Measurements from ENCODE around the gene CAPZB. TPM values are rescaled to one million over a fixed set of nuclear protein-coding genes. Genes with fewer than 3 reads are reported as not detected.

The CAPZB gene
- total and polyA plus RNA-seq, 2 donors = 136 to 255 TPM

GRCh38 chr1:19493547-19493946, 8.2 kb upstream of the CAPZB start:
- H3K36me3 ChIP-seq (ENCODE audit: control insufficient read depth in 2 of 2, insufficient read depth in 2 of 2, low read length in 1 of 2) = peaks cover 0 to 3% of the 10 kb centered on the region in 2 donors
- no peak overlapping the region for H3K27ac ChIP-seq (ENCODE audit: low read depth in 1 of 2, low read length in 1 of 2)
- DNase-seq (ENCODE audit: low read depth in 6 of 9, low spot score in 9 of 9) = no peak
- H3K27me3 ChIP-seq (ENCODE audit: control insufficient read depth in 2 of 2, insufficient read depth in 1 of 2, low read length in 1 of 2) = no peaks in the 10 kb centered on the region
- no peaks in the 10 kb centered on the region for H3K9me3 ChIP-seq (ENCODE audit: control insufficient read depth in 2 of 2, insufficient read depth in 1 of 2, low read length in 1 of 2)
- H3K4me3 ChIP-seq (ENCODE audit: low read length in 2 of 2) = no peak overlapping the region
- peaks cover 0 to 4% of the 10 kb centered on the region in 2 donors for H3K4me1 ChIP-seq (ENCODE audit: control insufficient read depth in 2 of 2, insufficient read depth in 2 of 2, low read length in 2 of 2)
- whole genome bisulfite sequencing = 94% methylated on average over 2 of the region's 2 CpGs

DNA sequence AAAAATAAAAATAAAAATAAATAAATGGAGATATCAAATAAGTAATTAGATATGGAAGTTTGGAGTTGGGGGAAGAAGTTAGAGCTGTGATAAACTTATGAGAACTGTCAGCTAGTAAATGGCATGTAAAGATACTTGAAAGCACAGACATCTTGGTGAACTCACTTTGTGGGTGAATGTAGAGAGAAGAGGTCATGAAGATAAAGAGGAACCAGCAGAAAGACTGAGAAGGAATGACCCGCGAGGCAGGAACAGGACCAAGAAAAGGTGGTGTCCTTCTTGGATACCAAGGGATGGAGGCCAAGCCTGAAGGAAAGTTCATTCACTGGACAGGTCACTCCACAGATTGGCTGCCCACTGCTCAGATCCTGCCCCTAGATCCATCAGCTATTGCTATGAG, 4.7 kb upstream of the CAPZB start:
- H3K36me3 ChIP-seq (ENCODE audit: control insufficient read depth in 2 of 2, insufficient read depth in 2 of 2, low read length in 1 of 2) = peaks cover 0 to 3% of the 10 kb centered on the region in 2 donors
- H3K4me3 ChIP-seq (ENCODE audit: low read length in 2 of 2) = no peak overlapping the region
- H3K9me3 ChIP-seq (ENCODE audit: control insufficient read depth in 2 of 2, insufficient read depth in 1 of 2, low read length in 1 of 2) = no peaks in the 10 kb centered on the region
- H3K27ac ChIP-seq (ENCODE audit: low read depth in 1 of 2, low read length in 1 of 2) = no peak overlapping the region
- 98% methylated on average over 2 of the region's 2 CpGs for WGBS
- peaks cover 7 to 15% of the 10 kb centered on the region in 2 donors for H3K4me1 ChIP-seq (ENCODE audit: control insufficient read depth in 2 of 2, insufficient read depth in 2 of 2, low read length in 2 of 2)
- DNase-seq (ENCODE audit: low read depth in 6 of 9, low spot score in 9 of 9) = no peak
- H3K27me3 ChIP-seq (ENCODE audit: control insufficient read depth in 2 of 2, insufficient read depth in 1 of 2, low read length in 1 of 2) = no peaks in the 10 kb centered on the region

GRCh38 chr1:19488136-19488535, 2.8 kb upstream of the CAPZB start:
- H3K27ac ChIP-seq (ENCODE audit: low read depth in 1 of 2, low read length in 1 of 2) = no peak overlapping the region

GRCh38 chr1:19484798-19485361, 459 bp downstream of the CAPZB start:
- H3K36me3 ChIP-seq (ENCODE audit: control insufficient read depth in 2 of 2, insufficient read depth in 2 of 2, low read length in 1 of 2) = peaks cover 19 to 26% of the 10 kb centered on the region in 2 donors
- under 1% methylated on average over 29 of the region's 29 CpGs for WGBS
- H3K27ac ChIP-seq (ENCODE audit: low read depth in 1 of 2, low read length in 1 of 2) = peak overlapping the region; percentile 87 to 92
- H3K4me3 ChIP-seq (ENCODE audit: low read length in 2 of 2) = peak overlapping the region; percentile 87 to 99
- H3K9me3 ChIP-seq (ENCODE audit: control insufficient read depth in 2 of 2, insufficient read depth in 1 of 2, low read length in 1 of 2) = no peaks in the 10 kb centered on the region
- peaks cover 37 to 59% of the 10 kb centered on the region in 2 donors for H3K4me1 ChIP-seq (ENCODE audit: control insufficient read depth in 2 of 2, insufficient read depth in 2 of 2, low read length in 2 of 2)
- H3K27me3 ChIP-seq (ENCODE audit: control insufficient read depth in 2 of 2, insufficient read depth in 1 of 2, low read length in 1 of 2) = no peaks in the 10 kb centered on the region
- no peak for DNase-seq (ENCODE audit: low read depth in 6 of 9, low spot score in 9 of 9)

More at GRCh38 chr1:19488136-19488535, 2.8 kb upstream of the CAPZB start:
- no peak for DNase-seq (ENCODE audit: low read depth in 6 of 9, low spot score in 9 of 9)
- Histone ChIP-seq H3K27me3 (ENCODE audit: control insufficient read depth in 2 of 2, insufficient read depth in 1 of 2, low read length in 1 of 2) (no peaks in the 10 kb centered on the region), H3K4me3 (ENCODE audit: low read length in 2 of 2) (no peak overlapping the region), H3K36me3 (ENCODE audit: control insufficient read depth in 2 of 2, insufficient read depth in 2 of 2, low read length in 1 of 2) (peaks cover 9 to 10% of the 10 kb centered on the region in 2 donors), H3K4me1 (ENCODE audit: control insufficient read depth in 2 of 2, insufficient read depth in 2 of 2, low read length in 2 of 2) (peaks cover 19 to 30% of the 10 kb centered on the region in 2 donors), H3K9me3 (ENCODE audit: control insufficient read depth in 2 of 2, insufficient read depth in 1 of 2, low read length in 1 of 2) (no peaks in the 10 kb centered on the region)
- 92% methylated on average over 7 of the region's 7 CpGs for WGBS

DNA sequence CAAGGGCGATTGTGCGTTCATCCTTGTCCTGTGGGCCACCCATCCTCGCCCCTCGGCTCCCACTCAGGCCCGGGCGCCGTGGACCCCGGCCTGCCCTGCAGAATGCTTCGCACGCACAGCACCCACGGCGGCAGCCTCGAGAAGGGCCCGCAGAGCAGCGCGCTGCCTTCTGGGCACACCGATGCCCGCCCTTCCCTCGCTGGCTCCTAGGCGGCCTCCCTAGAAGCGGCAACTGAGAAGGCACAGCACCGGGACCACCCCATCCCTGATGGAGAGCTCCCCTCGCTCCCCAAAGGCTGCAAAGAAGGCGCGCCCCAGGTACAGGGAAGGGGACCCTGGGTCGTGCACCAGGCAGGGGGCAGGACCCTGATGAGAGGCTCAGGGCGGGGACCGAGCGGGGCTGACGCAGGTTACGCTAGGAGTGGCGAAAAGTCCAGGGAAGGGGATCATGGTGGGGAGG, 971 bp downstream of the CAPZB start:
- Histone ChIP-seq H3K9me3 (ENCODE audit: control insufficient read depth in 2 of 2, insufficient read depth in 1 of 2, low read length in 1 of 2) (no peaks in the 10 kb centered on the region), H3K4me1 (ENCODE audit: control insufficient read depth in 2 of 2, insufficient read depth in 2 of 2, low read length in 2 of 2) (peaks cover 41 to 64% of the 10 kb centered on the region in 2 donors), H3K27ac (ENCODE audit: low read depth in 1 of 2, low read length in 1 of 2) (peak overlapping the region; percentile 87 to 92), H3K27me3 (ENCODE audit: control insufficient read depth in 2 of 2, insufficient read depth in 1 of 2, low read length in 1 of 2) (no peaks in the 10 kb centered on the region), H3K36me3 (ENCODE audit: control insufficient read depth in 2 of 2, insufficient read depth in 2 of 2, low read length in 1 of 2) (peaks cover 21 to 26% of the 10 kb centered on the region in 2 donors), H3K4me3 (ENCODE audit: low read length in 2 of 2) (peak overlapping the region; percentile 87 to 99)
- DNase-seq (ENCODE audit: low read depth in 6 of 9, low spot score in 9 of 9) = no peak
- WGBS = 9% methylated on average over 32 of the region's 32 CpGs

GRCh38 chr1:19483691-19484090, 1.6 kb downstream of the CAPZB start:
- WGBS = 76% methylated on average over 3 of the region's 3 CpGs
- Histone ChIP-seq H3K36me3 (ENCODE audit: control insufficient read depth in 2 of 2, insufficient read depth in 2 of 2, low read length in 1 of 2) (peaks cover 23 to 26% of the 10 kb centered on the region in 2 donors), H3K9me3 (ENCODE audit: control insufficient read depth in 2 of 2, insufficient read depth in 1 of 2, low read length in 1 of 2) (no peaks in the 10 kb centered on the region), H3K4me1 (ENCODE audit: control insufficient read depth in 2 of 2, insufficient read depth in 2 of 2, low read length in 2 of 2) (peaks cover 41 to 71% of the 10 kb centered on the region in 2 donors), H3K27me3 (ENCODE audit: control insufficient read depth in 2 of 2, insufficient read depth in 1 of 2, low read length in 1 of 2) (no peaks in the 10 kb centered on the region), H3K4me3 (ENCODE audit: low read length in 2 of 2) (peak overlapping the region; percentile 87 to 99), H3K27ac (ENCODE audit: low read depth in 1 of 2, low read length in 1 of 2) (peak overlapping the region; percentile 40 to 87)
- no peak for DNase-seq (ENCODE audit: low read depth in 6 of 9, low spot score in 9 of 9)

GRCh38 chr1:19483261-19483660, 2.1 kb downstream of the CAPZB start:
- Histone ChIP-seq H3K4me3 (ENCODE audit: low read length in 2 of 2) (peak overlapping the region; percentile 87 to 99), H3K9me3 (ENCODE audit: control insufficient read depth in 2 of 2, insufficient read depth in 1 of 2, low read length in 1 of 2) (no peaks in the 10 kb centered on the region), H3K4me1 (ENCODE audit: control insufficient read depth in 2 of 2, insufficient read depth in 2 of 2, low read length in 2 of 2) (peaks cover 44 to 75% of the 10 kb centered on the region in 2 donors), H3K36me3 (ENCODE audit: control insufficient read depth in 2 of 2, insufficient read depth in 2 of 2, low read length in 1 of 2) (peaks cover 26 to 31% of the 10 kb centered on the region in 2 donors), H3K27ac (ENCODE audit: low read depth in 1 of 2, low read length in 1 of 2) (peak overlapping the region in 1 of 2 donors; percentile 87), H3K27me3 (ENCODE audit: control insufficient read depth in 2 of 2, insufficient read depth in 1 of 2, low read length in 1 of 2) (no peaks in the 10 kb centered on the region)
- DNase-seq (ENCODE audit: low read depth in 6 of 9, low spot score in 9 of 9) = no peak
- WGBS = 75% methylated on average over 3 of the region's 3 CpGs

DNA sequence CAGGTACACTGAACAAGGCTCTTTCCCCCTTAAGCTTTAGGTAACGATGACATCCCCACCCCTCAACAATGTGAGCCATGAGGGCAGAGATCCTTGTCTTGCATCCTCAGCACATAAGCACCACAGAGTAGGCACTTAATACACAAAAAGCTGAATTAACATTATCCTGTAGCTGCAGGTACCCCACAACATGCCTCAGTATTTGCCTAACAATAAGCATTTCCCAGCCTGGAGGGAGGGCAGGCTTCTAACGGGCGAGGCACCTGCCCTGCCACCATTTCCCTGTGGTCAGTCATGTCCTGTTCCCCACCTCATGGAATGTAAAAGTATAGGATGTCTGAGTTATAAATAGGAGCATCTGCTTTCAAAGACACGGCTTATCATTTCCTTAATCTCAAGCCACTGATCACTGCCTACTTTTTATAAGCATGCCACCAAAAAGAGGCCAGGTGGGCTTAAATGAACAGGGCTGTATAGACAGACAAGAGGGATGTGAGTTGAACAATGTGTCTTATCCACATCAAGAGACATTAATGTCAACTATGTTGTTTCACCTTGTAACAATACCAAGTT, 3.4 kb downstream of the CAPZB start:
- Histone ChIP-seq H3K4me3 (ENCODE audit: low read length in 2 of 2) (no peak overlapping the region), H3K27ac (ENCODE audit: low read depth in 1 of 2, low read length in 1 of 2) (peak overlapping the region in 1 of 2 donors; percentile 40), H3K4me1 (ENCODE audit: control insufficient read depth in 2 of 2, insufficient read depth in 2 of 2, low read length in 2 of 2) (peaks cover 55 to 83% of the 10 kb centered on the region in 2 donors), H3K9me3 (ENCODE audit: control insufficient read depth in 2 of 2, insufficient read depth in 1 of 2, low read length in 1 of 2) (no peaks in the 10 kb centered on the region), H3K36me3 (ENCODE audit: control insufficient read depth in 2 of 2, insufficient read depth in 2 of 2, low read length in 1 of 2) (peaks cover 27 to 34% of the 10 kb centered on the region in 2 donors), H3K27me3 (ENCODE audit: control insufficient read depth in 2 of 2, insufficient read depth in 1 of 2, low read length in 1 of 2) (no peaks in the 10 kb centered on the region)
- WGBS = 44% methylated on average over 4 of the region's 4 CpGs
- no peak for DNase-seq (ENCODE audit: low read depth in 6 of 9, low spot score in 9 of 9)

GRCh38 chr1:19480282-19480681, 5.1 kb downstream of the CAPZB start:
- Histone ChIP-seq H3K4me1 (ENCODE audit: control insufficient read depth in 2 of 2, insufficient read depth in 2 of 2, low read length in 2 of 2) (peaks cover 50 to 87% of the 10 kb centered on the region in 2 donors), H3K4me3 (ENCODE audit: low read length in 2 of 2) (no peak overlapping the region), H3K36me3 (ENCODE audit: control insufficient read depth in 2 of 2, insufficient read depth in 2 of 2, low read length in 1 of 2) (peaks cover 32 to 45% of the 10 kb centered on the region in 2 donors), H3K9me3 (ENCODE audit: control insufficient read depth in 2 of 2, insufficient read depth in 1 of 2, low read length in 1 of 2) (no peaks in the 10 kb centered on the region), H3K27ac (ENCODE audit: low read depth in 1 of 2, low read length in 1 of 2) (no peak overlapping the region), H3K27me3 (ENCODE audit: control insufficient read depth in 2 of 2, insufficient read depth in 1 of 2, low read length in 1 of 2) (no peaks in the 10 kb centered on the region)
- WGBS = 88% methylated on average over 6 of the region's 6 CpGs
- DNase-seq (ENCODE audit: low read depth in 6 of 9, low spot score in 9 of 9) = no peak
